ENCODE measurements around the gene DIO3.

Gene DIO3

DNA sequence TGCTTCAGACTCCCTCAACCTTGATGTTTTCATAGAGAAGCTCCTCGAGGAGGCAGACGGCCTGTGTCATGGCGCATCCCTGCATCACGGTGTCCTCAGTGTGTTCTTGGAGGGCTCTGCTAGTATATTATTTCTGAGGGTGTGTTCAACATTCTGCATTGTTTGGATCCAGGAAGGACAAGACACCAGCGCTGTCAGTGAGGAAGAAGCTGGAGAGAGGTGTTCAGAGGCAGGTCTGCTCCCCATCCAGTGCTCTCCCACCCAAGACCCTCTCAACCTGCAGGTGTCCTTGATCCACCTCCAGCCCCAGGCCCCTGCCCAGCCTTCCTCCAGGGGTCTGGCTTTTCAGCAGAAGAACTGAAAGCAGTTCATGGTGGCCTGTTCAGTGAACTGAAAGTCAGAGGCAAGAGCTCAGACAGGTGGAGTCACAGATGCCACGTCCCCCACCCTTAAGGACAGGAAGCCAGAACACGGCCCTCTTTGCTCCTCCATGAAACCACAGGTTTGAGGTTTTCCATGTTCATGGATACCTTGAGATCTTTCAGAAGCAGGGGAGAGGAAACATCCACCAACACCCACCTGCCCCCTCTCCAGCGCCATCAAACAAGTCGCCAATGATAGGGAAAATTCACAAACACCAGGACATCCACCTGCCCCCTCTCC lies 37.4 kb downstream of the DIO3 start:
- no peak for DNase-seq (ENCODE audit: low read depth in 3 of 3)

GRCh38 chr14:101599234-101599885 lies 38.1 kb downstream of the DIO3 start:
- DNase-seq (ENCODE audit: low read depth in 3 of 3) = no peak

DNA sequence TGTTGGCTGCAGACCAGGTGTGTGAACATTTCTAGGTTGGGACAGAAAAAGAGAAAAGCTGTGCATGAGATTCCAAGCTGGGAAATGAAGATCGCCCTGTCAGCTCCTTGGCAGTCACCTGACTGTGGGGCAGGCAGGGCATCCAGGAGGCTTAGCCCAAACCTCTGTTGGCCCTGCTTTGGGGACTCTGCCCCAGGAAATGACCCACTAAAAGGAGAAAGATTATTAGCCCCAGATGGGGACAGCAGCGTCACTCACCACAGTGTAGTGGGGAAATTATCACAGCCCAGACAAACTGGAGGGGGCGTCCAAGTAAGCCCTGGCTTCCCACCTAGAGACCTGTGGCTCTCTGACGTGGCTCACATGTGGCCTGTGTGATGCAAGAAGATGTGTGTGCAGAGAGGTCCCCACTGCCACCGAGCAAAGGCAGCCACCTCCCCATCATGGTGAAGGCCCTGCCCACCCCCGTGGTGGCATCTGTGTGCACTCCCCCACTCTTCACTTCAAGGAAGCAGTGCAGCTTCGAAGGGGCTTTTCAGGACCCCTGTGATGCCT lies 39.1 kb downstream of the DIO3 start:
- no peak for DNase-seq (ENCODE audit: low read depth in 3 of 3)

DNA sequence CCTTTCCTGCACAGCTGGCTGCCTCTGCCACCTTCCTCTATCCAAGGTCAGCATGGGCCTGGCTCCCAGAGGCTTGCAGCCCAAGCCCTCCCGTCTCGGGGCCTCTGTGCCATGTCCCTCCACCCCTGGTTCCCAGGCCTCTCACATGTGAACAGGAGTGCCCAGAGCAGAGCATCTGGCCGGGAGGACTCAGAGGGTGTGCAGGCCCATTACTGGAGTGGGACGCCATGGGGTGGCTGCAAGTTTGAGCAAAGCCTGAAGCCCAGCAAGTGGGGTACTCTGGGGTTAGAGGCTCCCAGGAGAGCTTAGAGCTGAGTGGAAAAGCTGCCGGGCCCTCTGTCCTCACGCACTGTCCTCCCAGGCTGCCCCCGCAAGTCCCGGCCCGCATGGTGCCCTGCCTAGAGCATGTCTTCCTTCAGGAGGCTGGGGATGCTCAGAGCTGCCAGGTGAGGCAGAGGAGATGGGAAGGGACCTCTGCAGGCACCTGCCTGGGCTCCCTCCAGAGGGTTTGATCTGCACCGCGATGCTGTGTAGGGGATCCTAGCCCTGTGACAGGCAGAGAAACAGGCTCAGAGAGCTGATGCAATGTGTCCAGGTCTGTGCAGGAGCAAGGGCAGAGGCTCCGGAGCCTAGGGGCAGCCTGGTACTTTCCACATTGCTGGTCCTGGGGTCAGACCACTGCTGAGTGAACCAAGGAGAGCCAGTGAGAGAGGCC lies 39.8 kb downstream of the DIO3 start:
- no peak for DNase-seq (ENCODE audit: low read depth in 3 of 3)

- no peak for DNase-seq (ENCODE audit: low read depth in 3 of 3)
Measured at GRCh38 chr14:101601606-101602465, 40.5 kb downstream of the DIO3 start.

GRCh38 chr14:101602466-101602840 lies 41.2 kb downstream of the DIO3 start:
- no peak for DNase-seq (ENCODE audit: low read depth in 3 of 3)

GRCh38 chr14:101603096-101603495 lies 41.8 kb downstream of the DIO3 start:
- DNase-seq (ENCODE audit: low read depth in 3 of 3) = no peak

- DNase-seq (ENCODE audit: low read depth in 3 of 3) = no peak
Measured at GRCh38 chr14:101604228-101604934, 43.1 kb downstream of the DIO3 start.

DNA sequence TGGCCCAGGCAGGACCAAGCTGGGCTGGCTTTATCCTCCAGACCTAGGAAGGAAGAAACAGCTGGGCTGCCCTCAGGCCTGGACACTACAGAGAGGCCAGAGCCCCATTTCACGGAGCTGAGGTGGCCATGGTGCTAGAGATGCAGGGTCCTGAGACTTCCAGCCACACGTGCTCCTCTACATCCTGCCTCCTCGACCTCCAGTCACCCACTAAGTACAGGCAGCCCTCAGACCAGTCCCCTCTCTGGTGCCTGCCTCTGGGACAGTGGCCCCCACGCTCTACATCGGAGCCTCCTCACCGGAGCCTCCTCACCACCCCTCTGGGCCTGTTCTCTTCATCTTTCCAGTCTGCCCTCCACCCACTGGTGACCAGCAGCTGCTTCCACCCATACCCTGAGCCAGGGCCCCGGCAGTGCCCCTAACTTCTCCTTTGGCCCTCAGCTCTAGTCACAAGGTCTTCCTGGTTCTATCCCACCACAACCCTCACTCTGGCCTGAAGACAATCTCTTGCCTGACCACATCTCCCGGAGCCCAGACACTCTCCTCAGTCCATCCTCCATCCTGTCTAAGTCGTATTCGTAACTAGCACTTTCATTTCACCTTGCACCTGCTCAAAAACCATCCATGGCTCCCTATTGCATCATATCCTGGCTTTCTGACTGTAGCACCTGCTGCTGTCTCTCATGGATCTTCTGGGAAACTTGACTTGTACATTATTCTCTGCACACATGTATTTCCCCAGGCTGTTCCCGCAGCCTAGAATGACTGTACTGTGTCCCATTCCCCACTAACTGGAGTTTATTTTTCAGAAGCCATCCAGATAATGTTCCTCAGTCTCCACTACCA lies 43.9 kb downstream of the DIO3 start:
- no peak for DNase-seq (ENCODE audit: low read depth in 3 of 3)

DNA sequence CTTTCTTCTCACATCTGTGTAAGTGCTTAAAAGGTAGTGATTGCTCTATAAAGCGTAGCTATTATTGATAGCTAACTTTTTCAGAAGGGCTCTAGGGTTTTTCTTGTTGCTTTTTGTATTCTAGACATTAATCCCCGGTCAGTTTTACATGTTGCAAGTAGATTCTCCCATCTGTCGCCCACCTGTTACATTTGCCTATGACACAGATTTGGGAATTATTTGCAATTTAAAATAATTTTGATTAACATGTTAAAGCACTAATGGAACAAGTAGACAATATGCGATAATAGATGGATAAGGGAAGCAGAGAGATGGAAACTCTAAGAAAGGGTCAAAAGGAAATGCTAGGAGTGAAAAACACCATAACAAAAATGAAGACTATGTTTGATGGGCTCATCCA lies 44.5 kb downstream of the DIO3 start:
- no peak for DNase-seq (ENCODE audit: low read depth in 3 of 3)

All from stimulated activated CD4-positive, alpha-beta T cell treated with anti-CD3 and anti-CD28 coated beads, TNF-alpha, amount 100 ng/mL, for 4 hours (primary cell).